Smooth muscle cell of the brain vasculature (primary cell): ENCODE measurements around the gene TIMM22.
"Not testable (repeated sequence)": the region's sequence is repeated elsewhere in the genome, so short reads cannot be mapped to it uniquely, and the experiment has no call there.

ENCODE experiments used
- DNase-seq: peaks from one replicate; pipeline ENCODE4 v3.0.0-alpha.2; 2012; ENCODE audit warnings: low read depth, low spot score

The TIMM22 gene

DNA sequence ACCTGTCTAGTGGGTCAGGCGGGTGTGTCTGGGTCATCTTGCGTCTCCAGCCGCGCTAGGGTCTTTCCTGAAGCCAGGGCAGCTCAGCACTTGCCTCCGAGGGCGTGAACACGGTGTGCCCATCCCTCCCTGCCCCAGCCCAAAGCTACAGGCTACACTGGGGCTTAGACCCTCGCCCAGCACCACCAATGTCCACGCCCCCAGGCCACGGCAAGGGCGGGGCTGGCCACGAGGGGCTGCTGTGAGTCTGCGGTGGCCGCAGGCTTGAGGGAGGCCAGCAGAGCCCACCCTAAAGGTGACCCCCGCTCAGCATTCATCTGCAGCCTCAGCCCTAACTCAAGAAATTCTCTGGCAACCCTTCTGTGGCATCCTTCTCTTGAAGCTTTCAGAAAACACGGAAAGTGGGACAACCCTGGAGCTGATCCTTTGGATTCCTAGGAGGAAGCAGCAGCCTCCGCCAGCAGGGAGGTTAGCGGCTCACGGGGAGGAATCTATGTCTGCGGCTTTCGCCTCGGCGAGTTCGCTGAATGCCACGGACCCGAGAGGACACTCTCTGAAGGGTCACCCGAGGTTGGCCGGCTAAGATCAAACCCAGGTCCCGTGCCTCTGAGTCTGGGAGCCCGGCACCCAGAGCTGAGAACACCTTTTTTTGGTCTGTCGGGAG is 41.7 kb downstream of the TIMM22 start:
- no peak for DNase-seq

DNA sequence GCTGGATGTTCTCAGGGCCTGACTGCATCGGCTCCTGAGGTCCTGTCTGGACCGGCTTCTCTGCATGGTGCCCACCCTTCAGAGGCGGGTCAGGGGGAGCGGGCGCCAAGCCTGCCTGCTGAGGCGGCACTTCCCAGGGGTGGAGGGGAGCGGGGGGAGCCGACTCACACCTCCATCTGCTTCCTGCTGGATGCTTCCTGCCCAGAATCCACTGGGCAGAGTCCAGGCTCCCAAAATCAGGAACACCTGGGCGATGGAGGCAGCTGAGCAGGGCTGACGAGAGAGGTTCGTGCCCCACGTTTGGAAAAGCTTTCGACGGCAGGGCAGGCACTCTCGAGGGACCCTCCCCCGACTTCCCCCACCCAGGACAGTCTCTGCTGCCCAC is 42.2 kb downstream of the TIMM22 start:
- DNase-seq, result no peak

DNA sequence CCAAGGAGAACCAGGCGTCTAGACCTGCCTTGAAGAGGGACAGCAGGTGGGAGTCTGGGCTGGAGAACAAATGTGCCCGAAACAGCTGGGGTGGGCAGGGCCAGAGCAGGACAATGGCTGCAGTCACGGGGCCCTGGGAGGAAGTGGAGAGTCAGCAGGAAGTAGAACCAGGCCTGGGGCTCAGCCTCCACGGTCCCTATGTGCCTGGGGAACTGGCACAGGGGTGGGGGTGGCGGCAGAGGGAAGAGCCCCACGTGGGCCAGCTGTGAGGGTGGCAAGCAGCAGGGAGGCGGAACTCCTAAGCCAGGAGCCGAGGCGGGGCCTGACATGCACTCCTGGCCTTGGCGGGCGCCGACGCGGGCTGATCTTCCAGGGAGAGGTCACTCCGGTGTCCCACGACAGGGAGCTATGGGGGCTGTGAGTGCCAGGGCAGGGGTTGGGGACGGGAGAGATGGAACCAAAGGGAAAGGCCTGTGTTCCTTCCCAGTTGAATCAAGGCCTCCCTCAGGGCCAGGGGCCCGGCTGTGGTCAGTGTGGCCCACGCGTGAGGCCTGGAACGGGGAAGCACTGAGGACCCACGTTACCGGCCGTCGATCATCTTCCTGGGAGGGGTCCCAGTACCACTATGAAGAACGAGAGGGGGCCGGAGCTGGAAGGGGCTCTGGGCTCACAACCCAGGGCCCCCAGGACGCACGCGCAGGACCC is 42.7 kb downstream of the TIMM22 start:
- no peak for DNase-seq

- DNase-seq, result no peak
These were observed 43.3 kb downstream of the TIMM22 start for GRCh38 chr17:1040216-1040600.

- no peak for DNase-seq
These were observed 44.8 kb downstream of the TIMM22 start for GRCh38 chr17:1041746-1042145.

GRCh38 chr17:1042486-1042885 is 45.6 kb downstream of the TIMM22 start:
- DNase-seq, result no peak

DNA sequence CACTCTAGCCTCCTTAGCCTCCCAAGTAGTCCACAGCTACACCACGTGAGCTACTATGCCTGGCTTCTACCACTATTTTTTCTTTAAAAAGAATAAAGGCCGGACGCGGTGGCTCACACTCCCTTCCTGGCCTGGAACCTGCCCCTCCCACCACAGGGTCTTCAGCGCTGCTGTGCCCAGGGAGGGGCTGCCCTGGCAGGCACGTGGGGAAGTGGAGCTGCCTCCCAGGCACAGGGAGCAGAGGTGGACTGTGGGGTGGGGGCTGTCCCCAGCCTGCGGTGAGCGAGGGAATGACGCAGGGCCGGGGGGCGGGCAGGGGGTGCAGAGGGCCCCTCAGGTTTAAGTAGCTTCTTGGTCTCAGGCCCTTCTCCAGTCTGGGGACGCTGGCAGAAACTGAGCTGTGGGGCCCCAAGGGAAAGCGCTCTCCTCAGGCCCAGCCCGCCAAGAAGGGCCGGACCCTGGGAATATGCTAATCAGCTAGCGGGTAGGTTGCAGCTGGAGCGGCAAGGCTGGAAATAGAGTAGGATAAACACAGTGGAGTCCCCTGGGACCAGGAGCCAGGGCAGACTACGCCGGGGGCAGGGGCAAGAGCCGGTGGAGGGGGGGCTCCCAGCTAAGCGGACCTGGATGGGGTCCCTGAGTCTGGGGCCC is 46.8 kb downstream of the TIMM22 start:
- DNase-seq, result no peak

DNA sequence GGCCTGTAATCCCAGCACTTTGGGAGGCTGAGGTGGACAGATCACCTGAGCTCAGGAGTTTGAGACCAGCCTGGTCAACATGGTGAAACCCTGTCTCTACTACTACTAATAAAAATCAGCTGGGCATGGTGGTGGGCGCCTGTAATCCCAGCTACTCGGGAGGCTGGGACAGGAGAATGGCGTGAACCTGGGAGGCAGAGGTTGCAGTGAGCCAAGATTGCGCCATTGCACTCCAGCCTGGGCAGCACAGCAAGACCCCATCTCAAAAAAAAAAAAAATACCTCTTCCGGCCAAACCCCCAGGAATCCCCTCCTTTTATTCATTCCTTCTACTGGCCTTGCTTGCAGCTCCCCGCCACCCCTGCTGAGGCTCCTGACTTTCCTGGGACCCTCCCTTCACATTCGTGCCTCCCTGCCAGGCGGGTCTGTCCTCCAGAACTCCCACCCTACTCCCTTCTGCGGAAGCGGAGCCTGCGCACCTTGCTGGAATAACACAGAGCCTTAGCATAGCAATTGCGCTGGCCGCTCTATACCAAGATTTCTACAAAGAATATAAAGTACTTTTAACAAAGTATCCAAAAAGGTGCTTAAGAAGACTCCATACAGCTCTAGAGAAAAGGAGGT is 47.6 kb downstream of the TIMM22 start:
- not testable (repeated sequence) for DNase-seq

DNA sequence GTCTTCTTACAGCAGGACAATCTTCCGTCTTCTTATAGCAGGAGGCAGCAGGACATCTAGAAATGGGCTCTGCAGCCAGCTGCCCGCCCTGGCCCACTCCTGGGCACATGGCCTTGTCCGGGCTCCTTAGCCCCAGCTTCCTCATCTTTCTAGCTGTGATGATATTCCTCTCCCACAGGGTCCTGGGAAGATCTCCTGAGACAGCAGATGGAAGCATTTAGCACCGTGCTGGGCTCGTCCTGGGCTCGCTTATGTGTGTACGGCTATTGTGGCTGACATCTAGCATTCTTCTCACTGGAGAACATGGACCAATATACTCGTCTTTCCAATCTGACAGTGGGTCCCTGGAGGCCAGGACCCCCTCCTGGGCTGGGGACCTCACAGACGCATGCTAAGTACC is 48.5 kb downstream of the TIMM22 start:
- no peak for DNase-seq

- no peak for DNase-seq
These were observed 50.4 kb downstream of the TIMM22 start for GRCh38 chr17:1047177-1047878.

DNA sequence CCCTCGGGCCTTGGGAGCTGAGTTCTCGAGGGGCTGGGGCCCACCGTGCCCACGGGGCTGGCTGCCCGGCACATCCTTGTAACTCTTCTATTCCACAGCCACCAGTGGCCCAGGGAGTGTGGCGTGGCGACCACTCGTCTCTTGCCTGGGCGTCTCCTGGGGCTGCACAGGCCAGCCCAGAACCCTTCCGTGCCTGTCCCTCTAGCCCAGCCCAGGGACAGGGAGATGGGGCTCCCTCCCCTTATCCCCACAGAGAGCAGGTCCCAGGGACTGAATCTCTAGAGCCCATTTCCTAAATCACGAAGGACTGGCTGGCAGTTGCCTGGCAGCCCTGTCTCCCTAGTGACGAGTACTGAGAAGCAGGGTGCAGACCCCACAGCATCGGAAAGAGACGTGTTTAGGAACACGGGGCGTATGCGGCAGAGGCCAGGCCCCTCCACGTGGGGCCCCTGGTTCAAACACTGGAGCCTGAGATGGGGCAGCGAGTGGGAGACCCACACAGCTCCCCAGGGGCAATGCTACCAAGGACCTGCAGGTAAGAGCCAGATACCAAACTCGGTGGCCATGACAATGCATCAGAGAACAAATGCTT is 51.0 kb downstream of the TIMM22 start:
- DNase-seq, result no peak

DNA sequence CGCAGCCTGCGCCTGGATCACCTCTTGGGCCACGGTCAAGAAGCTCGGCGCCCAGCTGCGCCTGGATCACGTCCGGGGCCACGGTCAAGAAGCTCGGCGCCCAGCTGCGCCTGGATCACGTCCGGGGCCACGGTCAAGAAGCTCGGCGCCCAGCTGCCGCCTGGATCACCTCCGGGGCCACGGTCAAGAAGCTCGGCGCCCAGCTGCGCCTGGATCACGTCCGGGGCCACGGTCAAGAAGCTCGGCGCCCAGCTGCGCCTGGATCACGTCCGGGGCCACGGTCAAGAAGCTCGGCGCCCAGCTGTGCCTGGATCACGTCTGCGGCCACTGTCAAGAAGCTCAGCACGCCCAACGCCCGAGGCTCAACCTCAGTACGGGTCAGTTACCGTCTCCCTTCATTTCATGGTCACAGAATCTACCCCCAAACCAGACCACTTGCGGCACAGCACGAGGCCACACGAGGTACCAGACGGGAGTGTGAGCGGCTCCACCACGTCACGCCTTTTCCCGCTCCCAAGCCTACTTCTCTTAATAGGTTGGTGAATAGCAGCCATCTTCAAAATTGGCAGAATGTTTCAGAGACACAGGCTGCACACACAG is 51.7 kb downstream of the TIMM22 start:
- DNase-seq, result not testable (repeated sequence)

- no peak for DNase-seq
These were observed 52.7 kb downstream of the TIMM22 start for GRCh38 chr17:1049446-1050225.

DNA sequence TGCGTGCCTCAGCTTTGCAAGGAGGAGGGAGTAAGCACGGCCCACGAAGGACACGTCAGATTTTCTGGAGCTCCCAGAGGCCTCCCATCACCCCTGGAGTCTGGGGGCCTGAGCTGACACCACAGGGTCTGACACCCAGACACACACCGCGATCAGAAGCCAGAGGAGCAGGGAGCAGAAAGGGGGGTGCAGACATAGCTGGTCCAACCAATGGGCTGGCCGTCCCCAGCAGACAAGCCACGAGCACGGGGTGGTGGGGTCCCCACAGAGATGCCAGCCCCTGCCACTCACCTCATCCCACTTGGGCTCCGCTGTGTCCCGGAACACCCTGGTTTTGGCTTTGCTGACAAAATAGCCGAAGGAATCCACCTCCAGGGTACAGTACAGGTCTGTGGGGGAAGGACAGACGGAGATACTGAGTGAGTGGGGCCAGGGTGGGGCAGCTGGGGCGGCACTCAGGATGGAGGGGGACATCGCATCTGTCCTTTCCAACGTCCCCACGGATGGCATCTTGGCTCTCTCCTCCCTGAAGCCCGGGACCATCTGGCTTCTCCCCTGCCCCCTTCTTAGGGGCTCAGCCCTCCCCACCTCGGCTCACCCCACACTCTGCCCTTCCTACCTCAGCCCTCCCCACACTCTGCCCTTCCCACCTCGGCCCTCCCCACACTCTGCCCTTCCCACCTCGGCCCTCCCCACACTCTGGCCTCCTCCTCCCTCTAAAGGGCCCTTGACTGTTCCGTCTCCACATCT is 53.5 kb downstream of the TIMM22 start:
- no peak for DNase-seq

DNA sequence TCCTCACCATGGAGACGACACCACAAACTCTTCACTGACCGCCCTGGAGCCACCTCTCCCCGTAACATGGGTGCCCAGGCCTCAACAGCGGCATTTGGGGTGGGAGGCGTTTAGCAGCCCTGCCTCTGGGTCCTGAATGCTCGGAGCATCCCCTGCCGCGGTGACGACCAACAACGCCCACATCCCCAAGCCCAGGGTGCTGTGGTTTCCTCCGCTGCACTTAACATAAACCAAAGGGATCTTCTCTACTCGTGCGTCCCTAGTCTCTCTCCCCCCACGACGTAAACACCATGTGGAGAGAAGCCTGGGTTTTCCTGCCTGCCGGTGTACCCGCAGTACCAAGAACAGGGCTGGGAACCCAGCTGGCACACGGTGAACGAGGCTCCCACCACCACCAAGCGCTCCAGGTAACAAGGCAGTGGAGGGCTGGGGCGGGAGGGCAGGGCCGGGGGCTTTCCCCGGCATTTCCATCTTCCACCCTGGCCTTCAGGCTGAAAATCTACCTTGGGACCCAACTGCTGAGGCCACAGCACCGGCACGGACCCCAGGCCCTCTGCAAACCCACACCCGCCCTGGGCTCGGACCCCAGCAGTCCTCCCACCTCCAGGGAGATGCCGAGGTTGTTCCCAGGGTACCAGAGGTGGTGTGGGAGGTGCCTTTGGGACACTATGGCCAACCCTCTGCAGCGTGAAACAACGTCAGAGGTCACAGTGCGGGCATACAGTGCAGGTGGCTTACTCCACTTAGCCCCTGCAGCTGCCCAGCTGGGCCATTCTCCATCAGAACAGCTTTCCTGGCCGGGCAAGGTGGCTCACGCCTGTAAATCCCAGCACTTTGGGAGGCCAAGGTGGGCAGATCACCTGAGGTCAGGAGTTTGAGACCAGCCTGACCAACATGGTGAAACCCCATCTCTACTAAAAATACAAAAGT is 54.3 kb downstream of the TIMM22 start:
- no peak for DNase-seq
